B cell (primary cell): Measurements from ENCODE around the gene MAD1L1. TPM values are rescaled to one million over a fixed set of nuclear protein-coding genes. Genes with fewer than 3 reads are reported as not detected.

Experiments
- ATAC-seq: fragments of 200-7000 bp; cut with Tn5 transposase; one replicate; pipeline ENCODE4 v1.10.0; 2021; ENCODE audit warnings: low read depth, mild to moderate bottlenecking, moderate number of reproducible peaks, moderate library complexity
- CTCF ChIA-PET: fragments of 350-600 bp; sonication (Branson Sonifier 250); formaldehyde crosslinking; loops from one replicate; lab custom pipeline; 2021; ENCODE audit warnings: antibody characterized with exemption, inconsistent platforms; lab: Charles Lee
- POLR2A ChIA-PET: fragments of 350-600 bp; sonication (Branson Sonifier 250); formaldehyde crosslinking; loops from one replicate; lab custom pipeline; 2021; ENCODE audit warnings: antibody characterized with exemption; lab: Charles Lee
- DNase-seq: peaks from one replicate; pipeline ENCODE4 v3.0.0; 2013
- H2AFZ ChIP-seq: 2 replicates; pipeline ENCODE4 v1.6.1; 2012; ENCODE audit warnings: mild to moderate bottlenecking, low read depth, low read length; ENCODE audit not compliant: insufficient read depth, poor library complexity, severe bottlenecking
- H3K27ac ChIP-seq, 2 donors: 1 replicate in 1 of 2; 2 replicates in 1 of 2; pipeline ENCODE4 v1.5.1; 2012 to 2013; ENCODE audit warnings: low read length in 2 of 2, mild to moderate bottlenecking in 2 of 2, moderate library complexity in 1 of 2
- H3K27me3 ChIP-seq, 4 experiments: fragments of 200-600 bp in 1 of 4; sonication (generic) in 1 of 4; replicated peaks in 1 of 4; 1 replicate in 2 of 4; 2 replicates in 2 of 4; pipeline versions ENCODE4 v1.6.1 to v1.7.0; 2013 to 2016; ENCODE audit warnings: low read length in 3 of 4, mild to moderate bottlenecking in 2 of 4, mixed read lengths in 1 of 4, moderate library complexity in 1 of 4; ENCODE audit not compliant: insufficient read depth in 4 of 4, control insufficient read depth in 3 of 4; ENCODE audit errors: control extremely low read depth in 1 of 4
- H3K36me3 ChIP-seq, 2 experiments: replicated peaks in 1 of 2; 1 replicate in 1 of 2; 2 replicates in 1 of 2; pipeline versions ENCODE4 v1.6.1 to v1.7.1; 2013; ENCODE audit warnings: low read length in 1 of 2; ENCODE audit not compliant: insufficient read depth in 2 of 2, control insufficient read depth in 1 of 2; ENCODE audit errors: control extremely low read depth in 1 of 2, extremely low read depth in 1 of 2
- H3K4me1 ChIP-seq, 2 donors: fragments of 200-600 bp in 1 of 2; sonication (generic) in 1 of 2; 1 replicate in 1 of 2; 2 replicates in 1 of 2; pipeline versions ENCODE4 v1.5.1 to v1.6.1; 2013 to 2017; ENCODE audit warnings: low read length in 2 of 2; ENCODE audit not compliant: control insufficient read depth in 2 of 2, insufficient read depth in 2 of 2
- H3K4me2 ChIP-seq: replicated peaks from 2 replicates; pipeline ENCODE3; 2012; ENCODE audit warnings: mild to moderate bottlenecking, low read depth, low read length; ENCODE audit not compliant: poor library complexity, severe bottlenecking
- H3K4me3 ChIP-seq, 5 experiments: fragments of 200-600 bp in 1 of 5; sonication (generic) in 1 of 5; 1 replicate in 3 of 5; 2 replicates in 2 of 5; pipeline versions ENCODE4 v1.5.1 to v1.7.0; 2011 to 2016; ENCODE audit warnings: low read length in 4 of 5, mild to moderate bottlenecking in 4 of 5, low read depth in 2 of 5, control low read depth in 1 of 5, moderate library complexity in 1 of 5; ENCODE audit not compliant: insufficient read depth in 1 of 5; ENCODE audit errors: control extremely low read depth in 1 of 5, extremely low read depth in 1 of 5
- H3K79me2 ChIP-seq: fragments of 200-600 bp; sonication (generic); one replicate; pipeline ENCODE4 v1.6.0; 2016; ENCODE audit warnings: low read length; ENCODE audit not compliant: control insufficient read depth, insufficient read depth
- H3K9ac ChIP-seq: fragments of 200-600 bp; sonication (generic); 2 replicates; pipeline ENCODE4 v1.6.1; 2017; ENCODE audit warnings: mild to moderate bottlenecking, low read length, moderate library complexity
- H3K9me3 ChIP-seq, 3 donors: one replicate each; pipeline versions ENCODE4 v1.6.1 to v1.7.1; 2013; ENCODE audit warnings: low read length in 2 of 3; ENCODE audit not compliant: control insufficient read depth in 2 of 3, insufficient read depth in 1 of 3; ENCODE audit errors: control extremely low read depth in 1 of 3
- H4K20me1 ChIP-seq: 2 replicates; pipeline ENCODE4 v1.6.0; 2012; ENCODE audit warnings: mild to moderate bottlenecking, low read length; ENCODE audit not compliant: insufficient read depth, control insufficient read depth, poor library complexity, severe bottlenecking
- H3K27ac Mint-ChIP-seq: one replicate; pipeline ENCODE4 v1.8.0; 2021; ENCODE audit warnings: mixed read lengths
- H3K27me3 Mint-ChIP-seq: one replicate; pipeline ENCODE4 v1.8.0; 2021; ENCODE audit warnings: mixed read lengths
- H3K4me1 Mint-ChIP-seq: one replicate; pipeline ENCODE4 v1.8.0; 2021; ENCODE audit warnings: mixed read lengths
- H3K4me3 Mint-ChIP-seq: one replicate; pipeline ENCODE4 v1.8.0; 2021; ENCODE audit warnings: mixed read lengths
- H3K9me3 Mint-ChIP-seq: one replicate; pipeline ENCODE4 v1.8.0; 2022; ENCODE audit warnings: mixed read lengths; ENCODE audit not compliant: insufficient read depth
- EZH2 ChIP-seq: IDR thresholded peaks from 2 replicates; pipeline ENCODE4 v1.6.1; 2012; ENCODE audit warnings: borderline replicate concordance, low read depth, mild to moderate bottlenecking, moderate library complexity, low read length; ENCODE audit not compliant: insufficient read depth, poor library complexity, severe bottlenecking
- WGBS: methylation state at CpG from one replicate; pipeline ENCODE4 v1.1.5; 2013; ENCODE audit warnings: missing lambda C conversion rate; ENCODE audit not compliant: insufficient coverage; 5-methylcytosine and 5-hydroxymethylcytosine counted together
- intact Hi-C: fragments of 100-400 bp; cut with micrococcal nuclease; formaldehyde crosslinking; loops from one replicate; pipeline ENCODE4 v1.10.0; 2022
- polyA plus RNA-seq: library from polyadenylated mRNA; depleted of rRNA; stranded (reverse); fragments of >200 nt; gene quantifications from 2 replicates; pipeline ENCODE4 v1.2.3, GENCODE V29; 2012
- total RNA-seq, 2 donors: library from RNA; stranded (reverse); fragments of 120-200 nt in 1 of 2; gene quantifications; 1 replicate in 1 of 2; 2 replicates in 1 of 2; pipeline versions ENCODE4 v1.2.3 to v1.2.4, GENCODE V29; 2013 to 2022
- TF ChIP-seq, protein P1 (sequence below): fragments of 200-600 bp; IDR thresholded peaks from one replicate; pipeline ENCODE4 v1.8.0; 2022; ENCODE audit warnings: antibody characterized with exemption, mild to moderate bottlenecking

The MAD1L1 gene
- total and polyA plus RNA-seq, 2 donors (not counting 1 experiment from before 2014, with no cell fraction given): 86.7 to 110 TPM

GRCh38 chr7:1779445-1779844, 453.3 kb downstream of the MAD1L1 start:
- Histone ChIP-seq H3K4me2 (no peak overlapping the region), H3K9me3 (peaks cover 1 to 13% (median 7%) of the 10 kb centered on the region in 3 donors), H3K4me1 (no peaks in the 10 kb centered on the region), H3K36me3 (no peaks in the 10 kb centered on the region), H2AFZ (no peak overlapping the region), H3K4me3 (no peak overlapping the region), H3K27ac (no peak overlapping the region), H4K20me1 (no peaks in the 10 kb centered on the region), H3K79me2 (no peaks in the 10 kb centered on the region), H3K9ac (no peak overlapping the region), H3K27me3 (no peaks in the 10 kb centered on the region)
- peaks cover 5% of the 10 kb centered on the region for H3K9me3 Mint-ChIP-seq
- H3K27me3 Mint-ChIP-seq: peaks cover 11% of the 10 kb centered on the region
- no peaks in the 10 kb centered on the region for H3K4me1 Mint-ChIP-seq
- ChIA-PET CTCF (no interaction called here), POLR2A (no interaction called here)
- intact Hi-C loops: no loop called here
- H3K27ac Mint-ChIP-seq: no peak overlapping the region
- no peak for TF ChIP-seq EZH2
- TF ChIP-seq, protein P1, sequence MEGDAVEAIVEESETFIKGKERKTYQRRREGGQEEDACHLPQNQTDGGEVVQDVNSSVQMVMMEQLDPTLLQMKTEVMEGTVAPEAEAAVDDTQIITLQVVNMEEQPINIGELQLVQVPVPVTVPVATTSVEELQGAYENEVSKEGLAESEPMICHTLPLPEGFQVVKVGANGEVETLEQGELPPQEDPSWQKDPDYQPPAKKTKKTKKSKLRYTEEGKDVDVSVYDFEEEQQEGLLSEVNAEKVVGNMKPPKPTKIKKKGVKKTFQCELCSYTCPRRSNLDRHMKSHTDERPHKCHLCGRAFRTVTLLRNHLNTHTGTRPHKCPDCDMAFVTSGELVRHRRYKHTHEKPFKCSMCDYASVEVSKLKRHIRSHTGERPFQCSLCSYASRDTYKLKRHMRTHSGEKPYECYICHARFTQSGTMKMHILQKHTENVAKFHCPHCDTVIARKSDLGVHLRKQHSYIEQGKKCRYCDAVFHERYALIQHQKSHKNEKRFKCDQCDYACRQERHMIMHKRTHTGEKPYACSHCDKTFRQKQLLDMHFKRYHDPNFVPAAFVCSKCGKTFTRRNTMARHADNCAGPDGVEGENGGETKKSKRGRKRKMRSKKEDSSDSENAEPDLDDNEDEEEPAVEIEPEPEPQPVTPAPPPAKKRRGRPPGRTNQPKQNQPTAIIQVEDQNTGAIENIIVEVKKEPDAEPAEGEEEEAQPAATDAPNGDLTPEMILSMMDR: no peak
- ATAC-seq (no peak), DNase-seq (no peak)
- WGBS: 100% methylated on average over 4 of the region's 14 CpGs
- no peak overlapping the region for H3K4me3 Mint-ChIP-seq

DNA sequence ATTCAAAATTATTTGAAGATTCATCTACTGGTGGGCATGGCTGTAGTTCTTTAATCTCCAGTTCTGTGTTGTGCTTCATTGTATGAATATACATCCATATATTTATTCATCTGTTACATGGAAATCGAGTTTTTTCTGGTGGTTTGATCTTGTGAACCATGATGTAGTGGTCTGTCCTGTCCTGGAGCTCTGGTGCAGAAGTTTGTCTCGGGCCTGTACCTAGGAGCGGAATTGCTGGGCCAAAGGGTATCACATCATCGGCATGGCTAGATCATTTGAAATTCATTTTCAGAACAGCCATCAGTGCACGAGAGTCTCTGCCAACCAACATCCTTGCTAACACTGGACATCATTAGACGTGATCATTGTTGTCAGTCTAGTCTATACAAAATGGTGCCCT, 455.6 kb downstream of the MAD1L1 start:
- Histone ChIP-seq H4K20me1 (no peaks in the 10 kb centered on the region), H3K27me3 (no peaks in the 10 kb centered on the region), H3K27ac (no peak overlapping the region), H3K4me2 (no peak overlapping the region), H3K4me3 (no peak overlapping the region), H3K36me3 (no peaks in the 10 kb centered on the region), H2AFZ (no peak overlapping the region), H3K79me2 (no peaks in the 10 kb centered on the region), H3K4me1 (no peaks in the 10 kb centered on the region), H3K9ac (no peak overlapping the region), H3K9me3 (peaks cover 1 to 17% (median 7%) of the 10 kb centered on the region in 3 donors)
- Mint-ChIP-seq H3K9me3 (peaks cover 11% of the 10 kb centered on the region), H3K4me1 (no peaks in the 10 kb centered on the region), H3K27me3 (peaks cover 11% of the 10 kb centered on the region), H3K4me3 (no peak overlapping the region), H3K27ac (no peak overlapping the region)
- no peak for TF ChIP-seq EZH2
- TF ChIP-seq, protein P1: no peak
- 83% methylated on average over 3 of the region's 6 CpGs for WGBS
- CTCF ChIA-PET: no interaction called here
- POLR2A ChIA-PET: no interaction called here
- intact Hi-C loops: no loop called here
- no peak for ATAC-seq
- no peak for DNase-seq
